ENCODE data around the gene ZNF160. TPM values are rescaled to one million over a fixed set of nuclear protein-coding genes. Genes with fewer than 3 reads are reported as not detected.
A peak's percentile ranks its signal among the peaks of the same experiment; 100 is the strongest.

The ZNF160 gene
- polyA plus RNA-seq, 1 donor, result 85.2 TPM

- DNase-seq, result no peak
Measured at GRCh38 chr19:53094754-53095575, 8.3 kb downstream of the ZNF160 start.

GRCh38 chr19:53092723-53093122 lies 10.5 kb downstream of the ZNF160 start:
- no peak for DNase-seq

- no peak for DNase-seq
Measured at GRCh38 chr19:53091413-53092254, 11.6 kb downstream of the ZNF160 start.

- DNase-seq, result no peak
Measured at GRCh38 chr19:53088091-53088490, 15.1 kb downstream of the ZNF160 start.

GRCh38 chr19:53086949-53087348 lies 16.3 kb downstream of the ZNF160 start:
- no peak for DNase-seq

GRCh38 chr19:53085496-53085895 lies 17.7 kb downstream of the ZNF160 start:
- DNase-seq, result no peak

GRCh38 chr19:53082929-53083328 lies 20.3 kb downstream of the ZNF160 start:
- DNase-seq, result no peak

- DNase-seq, result no peak
Measured at GRCh38 chr19:53079313-53079924, 23.8 kb downstream of the ZNF160 start.

GRCh38 chr19:53078668-53079067 lies 24.6 kb downstream of the ZNF160 start:
- no peak for DNase-seq

GRCh38 chr19:53076984-53077383 lies 26.2 kb downstream of the ZNF160 start:
- peak; percentile 74 for DNase-seq

- no peak for DNase-seq
Measured at GRCh38 chr19:53068834-53069233, 34.4 kb downstream of the ZNF160 start.

- no peak for DNase-seq
Measured at GRCh38 chr19:53068199-53068598, 35.0 kb downstream of the ZNF160 start.

GRCh38 chr19:53057904-53058580 lies 45.2 kb downstream of the ZNF160 start:
- peak; percentile 62 for DNase-seq

GRCh38 chr19:53055117-53055516 lies 48.1 kb downstream of the ZNF160 start:
- no peak for DNase-seq

GRCh38 chr19:53047379-53047778 lies 55.8 kb downstream of the ZNF160 start:
- DNase-seq, result no peak

- DNase-seq, result no peak
Measured at GRCh38 chr19:53045536-53045935, 57.7 kb downstream of the ZNF160 start.

GRCh38 chr19:53041366-53041765 lies 61.9 kb downstream of the ZNF160 start:
- no peak for DNase-seq

- peak; percentile 54 for DNase-seq
Measured at GRCh38 chr19:53037101-53038097, 65.8 kb downstream of the ZNF160 start.

- DNase-seq, result no peak
Measured at GRCh38 chr19:53034948-53035675, 68.1 kb downstream of the ZNF160 start.

GRCh38 chr19:53034054-53034453 lies 69.2 kb downstream of the ZNF160 start:
- DNase-seq, result no peak

Data from left kidney (tissue), 2 donors.